GM11168 (cell line): ENCODE measurements around the gene ELF5.

ENCODE experiments used
- in situ Hi-C: fragments of 300-500 bp; cut with MboI; formaldehyde crosslinking; loops from one replicate; pipeline ENCODE4 v1.12.0; 2022; ENCODE audit warnings: low sequenced_read_pairs; ENCODE audit not compliant: unreplicated experiment

Gene ELF5

DNA sequence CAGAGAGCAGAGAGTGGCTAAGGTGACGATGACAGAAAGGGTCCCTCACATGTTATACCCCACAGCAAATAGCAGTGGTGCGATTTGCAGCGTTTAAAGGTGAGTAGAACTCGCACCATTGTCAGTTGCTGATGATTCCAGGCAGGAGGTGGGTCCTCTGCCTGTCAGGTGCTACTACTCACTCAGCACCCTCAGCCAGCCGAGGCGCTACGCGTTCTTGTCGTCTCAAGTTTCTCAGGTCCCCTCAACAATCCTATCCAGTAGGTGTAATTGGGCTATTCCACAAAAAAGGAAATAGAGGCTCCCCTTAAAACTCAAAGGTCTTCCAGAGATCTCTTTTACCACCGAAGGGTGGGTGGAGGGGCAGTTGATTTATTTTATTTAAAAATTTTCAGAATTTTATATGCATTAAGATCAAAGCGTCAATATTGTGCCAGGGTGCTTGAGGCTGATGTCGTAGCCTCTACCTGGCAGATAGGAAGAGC is 18.3 kb downstream of the ELF5 start:
- in situ Hi-C loops = loop anchor here (25.0 kb wide), 2 partner anchors 333 to 508 kb away; no protein-coding TSS in a partner anchor

- in situ Hi-C loops = loop anchor here (25.0 kb wide), 2 partner anchors 332 to 507 kb away; no protein-coding TSS in a partner anchor
These were observed 19.5 kb downstream of the ELF5 start for GRCh38 chr11:34493926-34494595.

DNA sequence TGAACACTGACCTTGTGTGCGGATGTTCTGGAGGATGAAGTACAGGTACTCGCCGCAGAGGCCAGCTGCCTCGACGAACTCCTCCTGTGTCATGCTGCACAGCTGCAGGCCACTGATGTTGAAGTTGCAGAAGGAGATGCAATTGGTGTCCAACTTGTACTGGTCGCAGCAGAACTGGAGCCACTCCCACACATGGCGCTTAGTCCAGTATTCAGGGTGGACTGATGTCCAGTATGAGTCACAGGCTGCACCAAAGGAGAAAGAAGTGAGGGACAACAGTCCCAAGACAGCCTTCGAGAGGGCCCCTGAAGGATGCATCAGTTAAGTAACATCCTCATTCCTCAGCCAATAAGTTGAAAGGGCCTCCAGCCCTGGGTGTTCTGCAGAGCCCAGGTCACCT is 20.1 kb downstream of the ELF5 start:
- in situ Hi-C loops = loop anchor here (25.0 kb wide), 2 partner anchors 331 to 506 kb away; no protein-coding TSS in a partner anchor

DNA sequence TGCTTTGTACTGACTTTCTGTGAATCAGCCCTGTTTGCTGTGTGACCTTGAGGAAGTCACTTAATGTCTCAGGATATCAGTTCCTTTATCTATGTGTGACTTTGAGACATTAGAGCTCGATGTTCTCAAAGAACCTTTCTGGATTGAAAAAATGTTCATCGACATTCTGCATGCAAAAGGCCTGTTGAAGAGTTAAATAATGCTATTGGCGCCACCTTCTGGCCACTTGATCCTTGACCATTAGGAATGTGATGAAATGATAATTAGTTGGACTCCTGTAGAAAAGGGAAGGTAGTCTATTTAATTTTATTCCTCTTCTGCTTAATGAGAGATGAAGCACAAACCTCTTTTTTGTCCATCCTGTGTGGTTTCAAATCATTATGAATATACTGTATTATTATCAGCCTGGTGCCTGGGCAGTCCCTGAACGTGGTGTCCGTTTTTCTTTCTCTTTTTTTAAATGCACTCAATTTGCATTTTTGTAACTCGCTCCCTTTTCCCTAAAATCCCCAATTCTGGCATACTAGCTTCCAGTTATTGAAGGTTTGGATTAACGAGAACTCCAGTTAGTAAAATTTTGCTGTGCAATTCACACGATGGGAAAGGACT is 20.7 kb downstream of the ELF5 start:
- in situ Hi-C loops = loop anchor here (25.0 kb wide), 2 partner anchors 331 to 506 kb away; no protein-coding TSS in a partner anchor

GRCh38 chr11:34490304-34490703 is 23.3 kb downstream of the ELF5 start:
- in situ Hi-C loops = loop anchor here (25.0 kb wide), 2 partner anchors 328 to 503 kb away; no protein-coding TSS in a partner anchor

- in situ Hi-C loops = loop anchor here (5.0 to 25.0 kb wide), 4 partner anchors 94 to 502 kb away; no protein-coding TSS in a partner anchor
These were observed 24.6 kb downstream of the ELF5 start for GRCh38 chr11:34488855-34489557.

- in situ Hi-C loops = loop anchor here (5.0 to 25.0 kb wide), 4 partner anchors 93 to 500 kb away; no protein-coding TSS in a partner anchor
These were observed 26.2 kb downstream of the ELF5 start for GRCh38 chr11:34487430-34487829.

DNA sequence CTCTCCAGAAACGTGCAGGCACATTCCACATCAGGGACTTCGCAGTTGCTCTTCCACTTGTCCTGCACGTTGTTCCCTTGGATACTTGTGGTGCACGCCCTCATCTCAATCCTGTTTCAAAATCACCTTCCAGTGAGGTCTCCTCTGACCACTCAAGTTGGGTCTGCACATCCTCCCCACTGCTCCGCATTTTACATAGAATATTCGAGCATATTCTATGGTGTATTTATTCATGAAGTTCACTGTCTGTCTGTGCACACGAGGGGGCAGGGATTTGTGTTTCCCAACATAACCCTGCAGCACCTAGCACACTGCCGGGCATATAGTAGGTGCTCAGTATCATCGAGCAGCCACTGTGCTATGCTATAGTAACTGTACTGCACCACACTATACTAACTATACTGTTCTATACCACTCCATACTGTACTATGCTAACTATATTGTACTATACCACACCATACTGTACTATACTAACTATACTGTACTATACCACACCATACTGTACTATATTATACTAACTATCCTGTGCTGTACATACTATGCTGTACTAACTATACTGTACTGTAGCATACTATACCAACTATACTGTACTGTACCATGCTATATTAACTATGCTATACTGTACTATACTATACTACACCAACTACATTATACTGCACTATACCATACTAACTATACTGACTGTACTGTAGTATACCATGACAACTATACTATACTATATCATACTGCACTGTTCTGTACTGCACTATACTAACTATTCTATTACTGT is 30.3 kb downstream of the ELF5 start:
- in situ Hi-C loops = loop anchor here (10.0 to 25.0 kb wide), 3 partner anchors 88 to 496 kb away; no protein-coding TSS in a partner anchor

GRCh38 chr11:34481307-34481706 is 32.3 kb downstream of the ELF5 start:
- in situ Hi-C loops = loop anchor here (10.0 to 25.0 kb wide), 3 partner anchors 87 to 494 kb away; no protein-coding TSS in a partner anchor

GRCh38 chr11:34480314-34480713 is 33.3 kb downstream of the ELF5 start:
- in situ Hi-C loops = loop anchor here (10.0 to 25.0 kb wide), 3 partner anchors 86 to 493 kb away; no protein-coding TSS in a partner anchor

GRCh38 chr11:34478845-34479663 is 34.5 kb downstream of the ELF5 start:
- in situ Hi-C loops = loop anchor here (25.0 kb wide), 2 partner anchors 317 to 492 kb away; no protein-coding TSS in a partner anchor

DNA sequence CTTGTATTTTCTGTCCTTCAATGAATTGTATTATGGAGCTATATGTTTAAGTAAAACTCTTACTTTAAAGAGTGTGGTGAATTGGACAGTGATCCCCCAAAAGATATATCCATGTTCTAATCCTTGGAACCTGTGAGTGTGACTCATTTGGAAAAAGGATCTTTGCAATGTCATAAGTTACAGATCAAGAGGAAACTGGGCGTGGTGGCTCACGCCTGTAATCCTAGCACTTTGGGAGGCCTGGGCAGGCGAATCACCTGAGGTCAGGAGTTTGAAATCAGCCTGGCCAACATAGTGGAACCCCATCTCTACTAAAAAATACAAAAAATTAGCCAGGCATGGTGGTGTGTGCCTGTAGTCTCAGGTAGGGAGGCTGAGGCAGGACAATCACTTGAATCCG is 36.7 kb downstream of the ELF5 start:
- in situ Hi-C loops = loop anchor here (25.0 kb wide), 2 partner anchors 315 to 490 kb away; no protein-coding TSS in a partner anchor

DNA sequence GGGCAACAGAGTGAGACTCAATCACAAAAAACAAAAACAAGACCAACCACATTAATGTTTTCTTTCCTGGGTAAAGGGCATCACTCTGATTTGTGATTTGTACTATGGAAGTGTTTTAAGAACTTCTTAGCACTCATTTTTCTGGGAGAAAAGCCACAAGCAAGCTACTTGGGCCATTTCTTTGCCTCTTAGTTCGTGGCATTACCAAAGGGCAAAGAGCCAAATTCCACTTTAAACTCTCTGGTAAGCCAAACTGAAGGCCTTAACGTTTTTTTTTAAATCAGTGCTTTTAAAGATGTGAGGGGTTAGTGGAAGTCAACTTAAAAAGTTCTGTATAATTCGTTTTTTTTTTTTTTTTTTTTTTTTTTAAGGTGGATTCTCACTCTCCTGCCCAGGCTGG is 37.9 kb downstream of the ELF5 start:
- in situ Hi-C loops = loop anchor here (25.0 kb wide), 2 partner anchors 313 to 488 kb away; no protein-coding TSS in a partner anchor

DNA sequence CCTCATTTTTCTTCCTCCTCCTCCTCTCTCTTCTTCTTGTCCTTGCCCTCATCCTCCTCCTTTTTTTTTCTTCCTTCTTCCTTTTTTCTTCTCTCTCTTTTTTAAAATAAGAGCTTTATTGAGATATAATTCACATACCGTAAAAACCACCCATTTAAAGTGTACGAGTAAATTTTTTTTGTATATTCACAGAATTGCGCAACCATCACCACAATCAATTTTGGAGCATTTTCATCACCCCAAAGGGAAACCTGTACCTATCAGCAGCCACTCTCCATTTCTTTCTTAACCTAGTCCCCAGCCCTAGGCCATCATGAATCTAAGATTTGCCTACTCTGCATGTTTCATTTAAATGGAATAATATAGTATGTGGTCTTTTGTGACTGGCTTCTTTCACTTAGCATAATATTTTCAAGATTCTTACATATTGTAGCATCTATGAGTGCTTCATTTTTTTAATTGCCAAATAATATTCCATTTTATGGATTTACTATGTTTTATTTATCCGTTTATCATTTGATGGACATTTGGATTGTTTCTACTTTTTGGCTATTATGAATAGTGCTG is 39.9 kb downstream of the ELF5 start:
- in situ Hi-C loops = no loop called here

GRCh38 chr11:34468209-34468841 is 45.3 kb downstream of the ELF5 start:
- in situ Hi-C loops = no loop called here

DNA sequence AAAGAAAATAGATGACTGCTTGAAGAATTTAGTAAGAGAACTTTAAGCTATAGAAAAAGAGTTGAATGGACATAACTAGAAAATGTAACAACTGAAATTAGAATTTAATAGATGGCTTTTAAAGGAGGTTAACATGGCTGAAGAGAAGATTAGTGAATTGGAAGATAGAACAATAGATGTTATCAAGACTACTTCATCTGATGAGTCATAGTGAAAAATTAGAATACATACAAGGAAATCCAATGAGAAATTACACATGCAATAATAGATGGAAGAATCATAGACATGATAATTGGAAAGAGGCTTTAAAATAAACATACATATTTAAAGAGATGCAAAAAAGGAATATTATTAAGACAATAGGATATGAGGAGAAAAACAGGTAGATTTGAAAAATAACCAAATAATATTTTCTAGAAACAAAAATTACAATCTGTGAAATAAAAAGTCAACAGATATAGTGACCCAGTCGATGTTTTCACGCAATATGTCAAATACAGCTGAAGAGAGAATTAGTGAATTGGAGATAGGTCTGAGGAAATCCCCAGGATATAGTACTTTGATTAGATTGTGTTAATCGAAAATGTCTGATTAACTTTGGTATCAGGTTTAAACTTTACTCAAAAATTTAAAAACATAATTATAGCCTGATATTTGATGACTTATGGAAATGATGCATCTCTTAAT is 46.6 kb downstream of the ELF5 start:
- in situ Hi-C loops = no loop called here

GRCh38 chr11:34464591-34465051 is 49.0 kb downstream of the ELF5 start:
- in situ Hi-C loops = no loop called here
